ENCODE measurements around the gene NEFH.

DNA sequence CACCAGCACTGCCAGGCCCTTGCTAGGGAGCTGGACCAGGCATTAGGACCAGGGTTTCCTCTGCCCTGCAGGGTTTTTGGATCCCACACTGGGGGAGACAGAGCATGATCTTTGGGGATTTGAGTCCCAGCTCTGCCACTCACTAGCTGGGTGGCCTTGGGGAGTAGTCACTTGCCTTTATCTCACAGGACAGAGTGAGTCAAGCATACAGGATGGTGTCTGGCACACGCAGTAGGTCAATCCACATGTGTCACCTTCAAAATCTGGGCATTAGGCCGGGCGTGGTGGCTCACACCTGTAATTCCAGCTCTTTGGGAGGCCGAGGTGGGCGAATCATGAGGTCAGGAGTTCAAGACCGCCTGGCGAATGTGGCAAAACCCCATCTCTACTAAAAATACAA, 2.7 kb downstream of the NEFH start:
- TF ChIP-seq TEAD4 (IDR thresholded peaks at IDR 0.05) (no peak), RAD21 (IDR thresholded peaks at IDR 0.05; ENCODE audit: low read depth) (no peak), EGR1 (IDR thresholded peaks at IDR 0.05) (no peak), NFIC (IDR thresholded peaks at IDR 0.05) (no peak), TCF12 (IDR thresholded peaks at IDR 0.05; ENCODE audit: low read depth) (no peak), TAF1 (IDR thresholded peaks at IDR 0.05; ENCODE audit: low read depth) (no peak), YY1 (IDR thresholded peaks at IDR 0.05; ENCODE audit: low read depth) (no peak), EP300 (IDR thresholded peaks at IDR 0.05; ENCODE audit: borderline replicate concordance) (no peak), FOXM1 (IDR thresholded peaks at IDR 0.05; ENCODE audit: borderline replicate concordance, low read depth) (no peak), CEBPB (IDR thresholded peaks at IDR 0.05) (no peak), ZBTB7A (IDR thresholded peaks at IDR 0.05; ENCODE audit: low read depth) (no peak), CREB1 (IDR thresholded peaks at IDR 0.05; ENCODE audit: low read depth) (no peak)
- TF ChIP-seq, protein P1, sequence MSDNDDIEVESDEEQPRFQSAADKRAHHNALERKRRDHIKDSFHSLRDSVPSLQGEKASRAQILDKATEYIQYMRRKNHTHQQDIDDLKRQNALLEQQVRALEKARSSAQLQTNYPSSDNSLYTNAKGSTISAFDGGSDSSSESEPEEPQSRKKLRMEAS (IDR thresholded peaks at IDR 0.05) = no peak
- TF ChIP-seq, protein P2, sequence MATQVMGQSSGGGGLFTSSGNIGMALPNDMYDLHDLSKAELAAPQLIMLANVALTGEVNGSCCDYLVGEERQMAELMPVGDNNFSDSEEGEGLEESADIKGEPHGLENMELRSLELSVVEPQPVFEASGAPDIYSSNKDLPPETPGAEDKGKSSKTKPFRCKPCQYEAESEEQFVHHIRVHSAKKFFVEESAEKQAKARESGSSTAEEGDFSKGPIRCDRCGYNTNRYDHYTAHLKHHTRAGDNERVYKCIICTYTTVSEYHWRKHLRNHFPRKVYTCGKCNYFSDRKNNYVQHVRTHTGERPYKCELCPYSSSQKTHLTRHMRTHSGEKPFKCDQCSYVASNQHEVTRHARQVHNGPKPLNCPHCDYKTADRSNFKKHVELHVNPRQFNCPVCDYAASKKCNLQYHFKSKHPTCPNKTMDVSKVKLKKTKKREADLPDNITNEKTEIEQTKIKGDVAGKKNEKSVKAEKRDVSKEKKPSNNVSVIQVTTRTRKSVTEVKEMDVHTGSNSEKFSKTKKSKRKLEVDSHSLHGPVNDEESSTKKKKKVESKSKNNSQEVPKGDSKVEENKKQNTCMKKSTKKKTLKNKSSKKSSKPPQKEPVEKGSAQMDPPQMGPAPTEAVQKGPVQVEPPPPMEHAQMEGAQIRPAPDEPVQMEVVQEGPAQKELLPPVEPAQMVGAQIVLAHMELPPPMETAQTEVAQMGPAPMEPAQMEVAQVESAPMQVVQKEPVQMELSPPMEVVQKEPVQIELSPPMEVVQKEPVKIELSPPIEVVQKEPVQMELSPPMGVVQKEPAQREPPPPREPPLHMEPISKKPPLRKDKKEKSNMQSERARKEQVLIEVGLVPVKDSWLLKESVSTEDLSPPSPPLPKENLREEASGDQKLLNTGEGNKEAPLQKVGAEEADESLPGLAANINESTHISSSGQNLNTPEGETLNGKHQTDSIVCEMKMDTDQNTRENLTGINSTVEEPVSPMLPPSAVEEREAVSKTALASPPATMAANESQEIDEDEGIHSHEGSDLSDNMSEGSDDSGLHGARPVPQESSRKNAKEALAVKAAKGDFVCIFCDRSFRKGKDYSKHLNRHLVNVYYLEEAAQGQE (IDR thresholded peaks at IDR 0.05; ENCODE audit: low read depth) = no peak
